Measurements from ENCODE around the gene LRSAM1.

- TF ChIP-seq TAF1 (IDR thresholded peaks at IDR 0.05; ENCODE audit: borderline replicate concordance, insufficient read depth, low read length) (no peak), POLR2AphosphoS5 (IDR thresholded peaks at IDR 0.05; ENCODE audit: low read depth, low read length) (no peak), SIN3A (IDR thresholded peaks at IDR 0.05; ENCODE audit: borderline replicate concordance, insufficient read depth, low read length) (no peak)
- TF ChIP-seq, protein P1, sequence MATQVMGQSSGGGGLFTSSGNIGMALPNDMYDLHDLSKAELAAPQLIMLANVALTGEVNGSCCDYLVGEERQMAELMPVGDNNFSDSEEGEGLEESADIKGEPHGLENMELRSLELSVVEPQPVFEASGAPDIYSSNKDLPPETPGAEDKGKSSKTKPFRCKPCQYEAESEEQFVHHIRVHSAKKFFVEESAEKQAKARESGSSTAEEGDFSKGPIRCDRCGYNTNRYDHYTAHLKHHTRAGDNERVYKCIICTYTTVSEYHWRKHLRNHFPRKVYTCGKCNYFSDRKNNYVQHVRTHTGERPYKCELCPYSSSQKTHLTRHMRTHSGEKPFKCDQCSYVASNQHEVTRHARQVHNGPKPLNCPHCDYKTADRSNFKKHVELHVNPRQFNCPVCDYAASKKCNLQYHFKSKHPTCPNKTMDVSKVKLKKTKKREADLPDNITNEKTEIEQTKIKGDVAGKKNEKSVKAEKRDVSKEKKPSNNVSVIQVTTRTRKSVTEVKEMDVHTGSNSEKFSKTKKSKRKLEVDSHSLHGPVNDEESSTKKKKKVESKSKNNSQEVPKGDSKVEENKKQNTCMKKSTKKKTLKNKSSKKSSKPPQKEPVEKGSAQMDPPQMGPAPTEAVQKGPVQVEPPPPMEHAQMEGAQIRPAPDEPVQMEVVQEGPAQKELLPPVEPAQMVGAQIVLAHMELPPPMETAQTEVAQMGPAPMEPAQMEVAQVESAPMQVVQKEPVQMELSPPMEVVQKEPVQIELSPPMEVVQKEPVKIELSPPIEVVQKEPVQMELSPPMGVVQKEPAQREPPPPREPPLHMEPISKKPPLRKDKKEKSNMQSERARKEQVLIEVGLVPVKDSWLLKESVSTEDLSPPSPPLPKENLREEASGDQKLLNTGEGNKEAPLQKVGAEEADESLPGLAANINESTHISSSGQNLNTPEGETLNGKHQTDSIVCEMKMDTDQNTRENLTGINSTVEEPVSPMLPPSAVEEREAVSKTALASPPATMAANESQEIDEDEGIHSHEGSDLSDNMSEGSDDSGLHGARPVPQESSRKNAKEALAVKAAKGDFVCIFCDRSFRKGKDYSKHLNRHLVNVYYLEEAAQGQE (IDR thresholded peaks at IDR 0.05; ENCODE audit: insufficient read depth in 1 of 2, low read depth in 2 of 2, low read length in 2 of 2), result no peak
These were observed 58.1 kb downstream of the LRSAM1 start for GRCh38 chr9:127509261-127509954.
